ENCODE measurements around the gene SNTB2.
A peak's percentile ranks its signal among the peaks of the same experiment; 100 is the strongest.

DNA sequence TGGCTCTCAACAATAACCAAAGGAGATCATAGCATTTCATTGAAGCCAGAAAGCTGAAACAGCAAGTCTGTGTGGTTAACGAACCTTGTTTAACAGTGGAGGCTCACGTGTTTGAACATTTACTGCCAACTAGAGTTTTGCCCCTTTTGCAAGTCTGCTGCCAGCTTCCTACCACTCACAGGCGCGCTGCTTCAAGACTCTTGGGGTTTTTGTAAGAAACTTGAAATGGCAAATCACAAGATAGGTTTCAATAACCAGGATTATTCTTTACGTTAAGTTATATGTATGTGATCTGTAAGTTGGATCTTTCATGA is 1.2 kb downstream of the SNTB2 start:
- TF ChIP-seq JUND (IDR thresholded peaks at IDR 0.05) (no peak), FOXJ3 (CRISPR knock-in tag; IDR thresholded peaks at IDR 0.05) (no peak), MXI1 (IDR thresholded peaks at IDR 0.05; ENCODE audit: low read depth, low read length) (peak; percentile 79; the same call in 1 of the 2 replicates)

Measured in SK-N-SH (cell line).